ENCODE data around the gene PGP.
A peak's percentile ranks its signal among the peaks of the same experiment; 100 is the strongest.
"Not testable (repeated sequence)": the region's sequence is repeated elsewhere in the genome, so short reads cannot be mapped to it uniquely, and the experiment has no call there.

Gene PGP

GRCh38 chr16:2206420-2206779 lies 8.2 kb downstream of the PGP start:
- DNase-seq, result no peak
- intact Hi-C loops (cut with DNase I), result no loop called here

GRCh38 chr16:2205967-2206313 lies 8.7 kb downstream of the PGP start:
- intact Hi-C loops (cut with DNase I), result no loop called here

GRCh38 chr16:2205104-2205966 lies 9.3 kb downstream of the PGP start, which contains the start of gene MLST8:
Gene MLST8 (plus strand): TSS chr16:2205454. CDS start chr16:2206086, 632 bp downstream.
- peak; percentile 71 to 95 (median 89) for DNase-seq
- intact Hi-C loops (cut with DNase I), result no loop called here

More at GRCh38 chr16:2205967-2206313, 8.7 kb downstream of the PGP start:
- no peak for DNase-seq

- DNase-seq, result no peak
- intact Hi-C loops (cut with DNase I), result no loop called here
Observed at GRCh38 chr16:2204416-2205103, 10.1 kb downstream of the PGP start.

- DNase-seq; intact Hi-C loops (cut with DNase I): not testable (repeated sequence)
Observed at GRCh38 chr16:2203119-2203688, 11.4 kb downstream of the PGP start.

GRCh38 chr16:2200313-2200712 lies 14.3 kb downstream of the PGP start:
- intact Hi-C loops (cut with DNase I), result no loop called here

GRCh38 chr16:2199621-2200139 lies 15.0 kb downstream of the PGP start:
- DNase-seq, result no peak
- intact Hi-C loops (cut with DNase I), result no loop called here

More at GRCh38 chr16:2200313-2200712, 14.3 kb downstream of the PGP start:
- no peak for DNase-seq

- DNase-seq, result no peak
- intact Hi-C loops (cut with DNase I), result no loop called here
Observed at GRCh38 chr16:2199095-2199494, 15.5 kb downstream of the PGP start.

- no peak for DNase-seq
- intact Hi-C loops (cut with DNase I), result no loop called here
Observed at GRCh38 chr16:2198283-2198682, 16.4 kb downstream of the PGP start.

GRCh38 chr16:2197765-2198164 lies 16.9 kb downstream of the PGP start:
- intact Hi-C loops (cut with DNase I), result no loop called here

GRCh38 chr16:2196981-2197511 lies 17.6 kb downstream of the PGP start:
- intact Hi-C loops (cut with DNase I), result no loop called here
- no peak for DNase-seq

More at GRCh38 chr16:2197765-2198164, 16.9 kb downstream of the PGP start:
- DNase-seq, result no peak

- peak in 1 of 42 donors; percentile 41 for DNase-seq
- intact Hi-C loops (cut with DNase I), result no loop called here
Observed at GRCh38 chr16:2196162-2196980, 18.3 kb downstream of the PGP start, which contains the start of gene CASKIN1. Gene CASKIN1 (minus strand): TSS chr16:2196605. CDS start chr16:2196432, 173 bp downstream.

- intact Hi-C loops (cut with DNase I), result no loop called here
- DNase-seq, result no peak
Observed at GRCh38 chr16:2195322-2196161, 19.1 kb downstream of the PGP start.

GRCh38 chr16:2194852-2195321 lies 19.8 kb downstream of the PGP start:
- intact Hi-C loops (cut with DNase I), result no loop called here
- DNase-seq, result peak in 3 of 42 donors; percentile 40 to 67 (median 66)

GRCh38 chr16:2194166-2194834 lies 20.3 kb downstream of the PGP start:
- intact Hi-C loops (cut with DNase I), result no loop called here
- peak in 29 of 42 donors; percentile 33 to 84 (median 62) for DNase-seq

- peak in 3 of 42 donors; percentile 40 to 60 (median 55) for DNase-seq
- intact Hi-C loops (cut with DNase I), result no loop called here
Observed at GRCh38 chr16:2191446-2191706, 23.3 kb downstream of the PGP start.

Measured in head of caudate nucleus (tissue), 42 donors.